ENCODE measurements around the gene PANX3.

PANX3 gene

GRCh38 chr11:124656774-124657630 is 45.8 kb downstream of the PANX3 start:
- DNase-seq (ENCODE audit: extremely low read depth in 1 of 2, low read depth in 1 of 2), result no peak

GRCh38 chr11:124657904-124658303 is 46.7 kb downstream of the PANX3 start:
- DNase-seq (ENCODE audit: extremely low read depth in 1 of 2, low read depth in 1 of 2), result no peak

GRCh38 chr11:124658501-124658900 is 47.3 kb downstream of the PANX3 start:
- DNase-seq (ENCODE audit: extremely low read depth in 1 of 2, low read depth in 1 of 2), result no peak

GRCh38 chr11:124658986-124659385 is 47.8 kb downstream of the PANX3 start:
- no peak for DNase-seq (ENCODE audit: extremely low read depth in 1 of 2, low read depth in 1 of 2)

GRCh38 chr11:124661553-124661952 is 50.3 kb downstream of the PANX3 start:
- no peak for DNase-seq (ENCODE audit: extremely low read depth in 1 of 2, low read depth in 1 of 2)

GRCh38 chr11:124662106-124662505 is 50.9 kb downstream of the PANX3 start:
- DNase-seq (ENCODE audit: extremely low read depth in 1 of 2, low read depth in 1 of 2), result no peak

GRCh38 chr11:124663861-124664260 is 52.6 kb downstream of the PANX3 start:
- no peak for DNase-seq (ENCODE audit: extremely low read depth in 1 of 2, low read depth in 1 of 2)

GRCh38 chr11:124667601-124668000 is 56.4 kb downstream of the PANX3 start:
- DNase-seq (ENCODE audit: extremely low read depth in 1 of 2, low read depth in 1 of 2), result no peak

- no peak for DNase-seq (ENCODE audit: extremely low read depth in 1 of 2, low read depth in 1 of 2)
Measured at GRCh38 chr11:124669193-124669592, 58.0 kb downstream of the PANX3 start.

All from stimulated activated CD8-positive, alpha-beta memory T cell treated with anti-CD3 and anti-CD28 coated beads, Interleukin-7, amount 100 ng/mL, for 48 hours (primary cell).